Fibroblast of lung (primary cell): ENCODE data around the gene MAP3K19. TPM values are rescaled to one million over a fixed set of nuclear protein-coding genes. Genes with fewer than 3 reads are reported as not detected.

Experiments used
- DNase-seq, 2 donors: peaks; one replicate each; pipeline versions ENCODE4 v3.0.0 to v3.0.0-alpha.2; 2010; ENCODE audit warnings: low read depth in 2 of 2
- H2AFZ ChIP-seq: 2 replicates; pipeline ENCODE4 v1.5.1; 2012; ENCODE audit warnings: low read length, control low read depth, inconsistent platforms
- H3K27ac ChIP-seq: 2 replicates; pipeline ENCODE4 v1.5.1; 2011; ENCODE audit warnings: low read length, control low read depth; ENCODE audit not compliant: insufficient read depth
- H3K27me3 ChIP-seq: 2 replicates; pipeline ENCODE4 v1.5.1; 2011; ENCODE audit warnings: mild to moderate bottlenecking, low read length; ENCODE audit not compliant: control insufficient read depth, insufficient read depth
- H3K36me3 ChIP-seq: 2 replicates; pipeline ENCODE4 v1.5.1; 2011; ENCODE audit warnings: low read length; ENCODE audit not compliant: control insufficient read depth, insufficient read depth
- H3K4me1 ChIP-seq: 2 replicates; pipeline ENCODE4 v1.5.1; 2011; ENCODE audit warnings: low read length; ENCODE audit not compliant: control insufficient read depth, insufficient read depth; ENCODE audit errors: extremely low read depth
- H3K4me2 ChIP-seq: 2 replicates; pipeline ENCODE4 v1.5.1; 2011; ENCODE audit warnings: low read length, control low read depth; ENCODE audit not compliant: insufficient read depth; ENCODE audit errors: extremely low read depth
- H3K4me3 ChIP-seq, 4 experiments: fragments of 200-600 bp in 1 of 4; sonication (generic) in 1 of 4; replicated peaks in 1 of 4; 2 replicates each; pipeline ENCODE4 v1.5.1; 2011 to 2016; ENCODE audit warnings: low read length in 4 of 4, low read depth in 3 of 4, mild to moderate bottlenecking in 3 of 4, control low read depth in 2 of 4, inconsistent platforms in 1 of 4, mixed read lengths in 1 of 4; ENCODE audit not compliant: insufficient read depth in 1 of 4; ENCODE audit errors: control extremely low read depth in 1 of 4
- H3K79me2 ChIP-seq: 2 replicates; pipeline ENCODE4 v1.5.1; 2012; ENCODE audit warnings: mild to moderate bottlenecking, low read length, inconsistent platforms; ENCODE audit not compliant: control insufficient read depth, insufficient read depth
- H3K9ac ChIP-seq: 2 replicates; pipeline ENCODE4 v1.5.1; 2011; ENCODE audit warnings: mild to moderate bottlenecking, low read length, control low read depth; ENCODE audit not compliant: insufficient read depth
- H3K9me3 ChIP-seq: 2 replicates; pipeline ENCODE4 v1.5.1; 2012; ENCODE audit warnings: low read depth, low read length; ENCODE audit not compliant: control insufficient read depth, insufficient read depth
- H4K20me1 ChIP-seq: 2 replicates; pipeline ENCODE4 v1.5.1; 2011; ENCODE audit warnings: low read length; ENCODE audit not compliant: control insufficient read depth, insufficient read depth; ENCODE audit errors: extremely low read depth
- EZH2 ChIP-seq: IDR thresholded peaks from 2 replicates; pipeline ENCODE4 v1.5.1; 2012; ENCODE audit warnings: low read length, control low read depth, mild to moderate bottlenecking; ENCODE audit errors: missing control alignments
- polyA plus RNA-seq, 2 donors: library from polyadenylated mRNA; depleted of rRNA in 1 of 2; stranded (reverse) in 1 of 2; unstranded in 1 of 2; fragments of >200 nt; gene quantifications; 2 replicates each; pipeline ENCODE4 v1.2.1, GENCODE V29; 2011 to 2012; ENCODE audit warnings: missing spikeins in 1 of 2
- total RNA-seq: library from RNA; depleted of rRNA; stranded (reverse); fragments of >200 nt; gene quantifications from 2 replicates; pipeline ENCODE4 v1.2.1, GENCODE V29; 2014
- TF ChIP-seq, protein P1 (sequence below), 2 donors: IDR thresholded peaks in 1 of 2; conservative IDR thresholded peaks in 1 of 2; 1 replicate in 1 of 2; 2 replicates in 1 of 2; pipeline ENCODE4 v1.5.1; 2011 to 2012; ENCODE audit warnings: low read length in 2 of 2, control low read depth in 1 of 2, inconsistent platforms in 1 of 2, low read depth in 1 of 2, mild to moderate bottlenecking in 1 of 2

MAP3K19 gene
- total and polyA plus RNA-seq, 2 donors (not counting 1 experiment from before 2014, with no cell fraction given) = not detected

DNA sequence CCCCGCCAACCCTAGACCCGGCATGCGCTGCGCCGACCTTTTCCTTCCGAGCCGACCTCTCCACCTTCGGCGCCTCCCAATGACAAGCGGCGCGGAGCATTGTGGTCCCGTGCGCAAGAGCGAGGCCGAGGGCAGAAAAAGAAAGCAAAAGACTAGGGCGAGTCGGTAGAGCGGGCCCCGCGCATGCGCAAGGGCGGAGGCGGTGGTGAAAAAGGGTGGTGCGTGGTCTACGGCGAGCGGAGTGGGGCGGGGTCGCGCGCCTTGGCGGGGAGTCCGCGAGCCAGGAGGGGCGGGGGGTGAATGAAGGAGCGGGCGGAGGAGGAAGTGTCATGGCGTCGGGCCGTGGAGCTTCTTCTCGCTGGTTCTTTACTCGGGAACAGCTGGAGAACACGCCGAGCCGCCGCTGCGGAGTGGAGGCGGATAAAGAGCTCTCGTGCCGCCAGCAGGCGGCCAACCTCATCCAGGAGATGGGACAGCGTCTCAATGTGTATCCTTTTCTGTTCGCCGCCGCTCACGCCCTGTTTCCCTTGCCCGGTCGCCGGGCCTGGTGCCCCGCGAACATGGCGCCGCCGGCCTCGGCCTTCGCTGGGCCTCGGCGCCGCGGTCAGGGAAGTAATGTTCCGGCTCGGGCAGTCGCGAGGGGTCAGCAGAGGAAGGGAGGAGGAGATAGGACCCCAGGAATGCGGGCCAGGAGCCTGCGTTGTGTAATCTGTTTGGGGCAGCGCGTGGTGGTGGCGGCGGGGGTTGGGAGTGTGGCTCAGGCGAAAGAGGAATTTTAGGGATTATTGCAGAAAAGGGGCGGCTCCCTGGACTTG is 128.5 kb downstream of the MAP3K19 start, which contains the start of gene CCNT2:
Gene CCNT2 (plus strand): TSS at position 297 of the 815 bp plus-strand sequence. CDS start 33 bp downstream, at position 330.
- H3K79me2 ChIP-seq = peaks cover 48% of the 10 kb centered on the region

DNA sequence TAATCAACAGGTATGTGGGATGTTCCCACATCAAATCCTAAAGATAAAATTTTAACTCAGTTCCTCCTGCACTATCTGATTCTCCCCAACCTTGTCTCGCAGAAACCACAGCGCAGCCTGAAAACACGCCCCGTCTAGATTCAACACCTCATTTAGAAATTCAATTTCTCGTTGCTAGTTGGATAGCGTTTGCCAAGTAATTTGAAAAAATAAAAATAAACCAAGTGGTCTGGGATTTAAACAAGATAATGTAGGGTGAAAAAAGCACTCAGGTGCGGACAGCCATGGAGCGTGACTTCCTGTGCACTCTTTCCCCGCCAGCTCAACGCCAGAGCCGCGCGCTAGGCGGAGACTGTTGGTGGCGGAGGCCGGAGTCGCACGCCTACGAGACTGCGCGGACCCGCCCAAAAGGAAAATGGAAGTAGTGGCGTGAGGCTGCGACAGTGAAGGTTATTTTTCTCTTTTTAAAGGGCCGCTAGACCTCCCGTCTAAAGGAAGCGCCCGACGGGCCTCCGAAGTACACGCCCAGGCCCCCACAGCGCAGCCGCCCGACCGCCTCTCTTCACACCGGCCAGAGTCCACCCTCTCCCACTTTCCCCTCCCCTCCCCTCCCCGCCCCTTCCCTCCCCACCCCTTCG is 129.2 kb downstream of the MAP3K19 start:
- Histone ChIP-seq H3K4me1 (peaks cover 4% of the 10 kb centered on the region), H3K36me3 (no peaks in the 10 kb centered on the region), H2AFZ (peak overlapping the region; percentile 15), H3K4me3 (peak overlapping the region; percentile 37 to 99 (median 65)), H3K9me3 (no peaks in the 10 kb centered on the region), H3K27me3 (no peaks in the 10 kb centered on the region), H3K4me2 (peak overlapping the region; percentile 92), H3K9ac (peak overlapping the region; percentile 57), H3K27ac (peak overlapping the region; percentile 100), H3K79me2 (peaks cover 42% of the 10 kb centered on the region), H4K20me1 (peaks cover 10% of the 10 kb centered on the region)
- no peak for DNase-seq
- no peak for TF ChIP-seq EZH2
- TF ChIP-seq, protein P1, sequence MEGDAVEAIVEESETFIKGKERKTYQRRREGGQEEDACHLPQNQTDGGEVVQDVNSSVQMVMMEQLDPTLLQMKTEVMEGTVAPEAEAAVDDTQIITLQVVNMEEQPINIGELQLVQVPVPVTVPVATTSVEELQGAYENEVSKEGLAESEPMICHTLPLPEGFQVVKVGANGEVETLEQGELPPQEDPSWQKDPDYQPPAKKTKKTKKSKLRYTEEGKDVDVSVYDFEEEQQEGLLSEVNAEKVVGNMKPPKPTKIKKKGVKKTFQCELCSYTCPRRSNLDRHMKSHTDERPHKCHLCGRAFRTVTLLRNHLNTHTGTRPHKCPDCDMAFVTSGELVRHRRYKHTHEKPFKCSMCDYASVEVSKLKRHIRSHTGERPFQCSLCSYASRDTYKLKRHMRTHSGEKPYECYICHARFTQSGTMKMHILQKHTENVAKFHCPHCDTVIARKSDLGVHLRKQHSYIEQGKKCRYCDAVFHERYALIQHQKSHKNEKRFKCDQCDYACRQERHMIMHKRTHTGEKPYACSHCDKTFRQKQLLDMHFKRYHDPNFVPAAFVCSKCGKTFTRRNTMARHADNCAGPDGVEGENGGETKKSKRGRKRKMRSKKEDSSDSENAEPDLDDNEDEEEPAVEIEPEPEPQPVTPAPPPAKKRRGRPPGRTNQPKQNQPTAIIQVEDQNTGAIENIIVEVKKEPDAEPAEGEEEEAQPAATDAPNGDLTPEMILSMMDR (conservative IDR thresholded peaks at IDR 0.05 in 1 of 2, IDR thresholded peaks at IDR 0.05 in 1 of 2; ENCODE audit: low read depth in 1 of 2, low read length in 2 of 2) = peak; percentile 33 to 35

More for the DNA sequence above, 128.5 kb downstream of the MAP3K19 start, which contains the start of gene CCNT2:
- Histone ChIP-seq H3K4me2 (peak within 1 kb of the TSS; percentile 95), H3K4me3 (peak within 1 kb of the TSS; percentile 98 to 100 (median 99)), H2AFZ (peak within 1 kb of the TSS; percentile 93), H3K9me3 (no peaks in the 10 kb centered on the region), H3K9ac (peak within 1 kb of the TSS; percentile 100), H3K36me3 (no peaks in the 10 kb centered on the region), H4K20me1 (peaks cover 10% of the 10 kb centered on the region), H3K27ac (peak within 1 kb of the TSS; percentile 100), H3K27me3 (no peaks in the 10 kb centered on the region), H3K4me1 (peaks cover 4% of the 10 kb centered on the region)
- DNase-seq = peak; percentile 98 to 99
- no peak for TF ChIP-seq EZH2
- TF ChIP-seq, protein P1 (conservative IDR thresholded peaks at IDR 0.05 in 1 of 2, IDR thresholded peaks at IDR 0.05 in 1 of 2; ENCODE audit: low read depth in 1 of 2, low read length in 2 of 2) = no peak

DNA sequence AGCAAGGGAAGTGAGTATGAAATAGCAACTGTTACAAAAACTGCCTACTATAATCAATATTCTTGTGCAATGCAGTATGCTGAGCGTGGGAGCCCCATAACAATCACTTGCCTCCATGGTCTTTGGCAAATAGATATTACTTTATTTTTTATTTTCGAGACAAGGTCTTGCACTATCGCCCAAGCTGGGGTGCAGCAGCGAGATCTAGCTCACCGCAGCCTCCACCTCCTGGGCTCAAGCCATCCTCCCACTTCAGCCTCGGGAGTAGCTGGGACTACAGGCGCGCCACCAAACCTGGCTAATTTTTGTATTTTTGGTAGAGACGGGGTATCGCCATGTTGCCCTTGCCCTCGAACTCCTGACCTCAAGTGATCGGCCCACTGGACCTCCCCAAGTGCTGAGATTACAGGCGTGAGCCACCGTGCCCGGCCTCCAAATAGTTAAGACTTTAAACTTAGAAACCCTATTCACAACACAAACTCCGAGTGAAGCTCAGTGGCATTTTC is 129.8 kb downstream of the MAP3K19 start:
- no peak for DNase-seq
- Histone ChIP-seq H3K4me1 (peaks cover 4% of the 10 kb centered on the region), H3K27me3 (no peaks in the 10 kb centered on the region), H3K4me3 (peak overlapping the region; percentile 37 to 99 (median 65)), H3K4me2 (peak overlapping the region; percentile 92), H3K79me2 (peaks cover 37% of the 10 kb centered on the region), H3K36me3 (no peaks in the 10 kb centered on the region), H3K27ac (peak overlapping the region; percentile 100), H2AFZ (peak overlapping the region; percentile 15), H3K9ac (peak overlapping the region; percentile 52), H3K9me3 (no peaks in the 10 kb centered on the region), H4K20me1 (peaks cover 10% of the 10 kb centered on the region)
- TF ChIP-seq, protein P1 (conservative IDR thresholded peaks at IDR 0.05 in 1 of 2, IDR thresholded peaks at IDR 0.05 in 1 of 2; ENCODE audit: low read depth in 1 of 2, low read length in 2 of 2) = no peak
- TF ChIP-seq EZH2 = no peak
